Endothelial cell of umbilical vein (primary cell): ENCODE results near the gene PRKAB2. TPM values are rescaled to one million over a fixed set of nuclear protein-coding genes. Genes with fewer than 3 reads are reported as not detected.

ENCODE experiments used
- BruUV-seq: library from RNA; stranded (reverse); fragments of 400-500 nt; replicated peaks from 2 replicates; lab custom pipeline; 2021; lab: Mats Ljungman, UMichigan
- CTCF ChIA-PET: fragments of 300-600, 350-600 bp; sonication (Branson Sonifier 250); formaldehyde crosslinking; loops from one replicate; lab custom pipeline; 2021; ENCODE audit warnings: antibody characterized with exemption, inconsistent platforms; lab: Charles Lee
- POLR2A ChIA-PET: fragments of 300-600, 350-600 bp; sonication (Branson Sonifier 250); formaldehyde crosslinking; loops from one replicate; lab custom pipeline; 2021; ENCODE audit warnings: antibody characterized with exemption, inconsistent platforms; lab: Charles Lee
- DNase-seq: peaks from one replicate; pipeline ENCODE4 v3.0.0-alpha.2; 2011; ENCODE audit warnings: low read depth, low spot score
- FAIRE-seq: peaks from 2 replicates; lab custom pipeline; 2011; peaks lifted over from hg19 to GRCh38; lab: Jason Lieb, UNC
- H2AFZ ChIP-seq: 2 replicates; pipeline ENCODE4 v1.6.0; 2012; ENCODE audit warnings: low read depth, low read length, control low read depth, inconsistent platforms
- H3K27ac ChIP-seq: 2 replicates; pipeline ENCODE4 v1.5.1; 2011; ENCODE audit warnings: low read depth, mild to moderate bottlenecking, control low read depth, low read length, moderate library complexity; ENCODE audit not compliant: insufficient read depth
- H3K27me3 ChIP-seq, 2 experiments: 2 replicates each; pipeline versions ENCODE4 v1.6.0 to v1.6.1; 2011; ENCODE audit warnings: low read length in 2 of 2, mixed read lengths in 1 of 2; ENCODE audit not compliant: control insufficient read depth in 2 of 2, insufficient read depth in 2 of 2
- H3K36me3 ChIP-seq, 2 experiments: 2 replicates in 1 of 2; 3 replicates in 1 of 2; pipeline ENCODE4 v1.5.1; 2011; ENCODE audit warnings: low read length in 2 of 2, mild to moderate bottlenecking in 1 of 2, moderate library complexity in 1 of 2; ENCODE audit not compliant: control insufficient read depth in 2 of 2, insufficient read depth in 2 of 2; ENCODE audit errors: extremely low read depth in 1 of 2
- H3K4me1 ChIP-seq: 3 replicates; pipeline ENCODE4 v1.5.1; 2011; ENCODE audit warnings: mild to moderate bottlenecking, low read length; ENCODE audit not compliant: control insufficient read depth, insufficient read depth; ENCODE audit errors: extremely low read depth
- H3K4me2 ChIP-seq: 2 replicates; pipeline ENCODE4 v1.6.1; 2011; ENCODE audit warnings: low read length, control low read depth, mixed read lengths; ENCODE audit not compliant: insufficient read depth
- H3K4me3 ChIP-seq, 3 experiments: fragments of 200-600 bp in 1 of 3; sonication (generic), shearing (Covaris generic) in 1 of 3; replicated peaks in 1 of 3; 2 replicates each; pipeline ENCODE4 v1.5.1; 2011 to 2016; ENCODE audit warnings: control low read depth in 3 of 3, low read length in 3 of 3, mild to moderate bottlenecking in 2 of 3, inconsistent platforms in 1 of 3, low read depth in 1 of 3, moderate library complexity in 1 of 3; ENCODE audit not compliant: insufficient read depth in 1 of 3
- H3K79me2 ChIP-seq: 2 replicates; pipeline ENCODE4 v1.6.0; 2012; ENCODE audit warnings: low read length, inconsistent platforms; ENCODE audit not compliant: control insufficient read depth, insufficient read depth
- H3K9ac ChIP-seq: replicated peaks from 2 replicates; pipeline ENCODE3; 2011; ENCODE audit warnings: low read length, control low read depth; ENCODE audit not compliant: insufficient read depth; ENCODE audit errors: extremely low read depth
- H3K9me1 ChIP-seq: replicated peaks from 3 replicates; pipeline ENCODE4 v1.6.0; 2011; ENCODE audit warnings: mild to moderate bottlenecking, low read length; ENCODE audit not compliant: control insufficient read depth, insufficient read depth; ENCODE audit errors: extremely low read depth
- H3K9me3 ChIP-seq: replicated peaks from 2 replicates; pipeline ENCODE4 v1.5.1; 2012; ENCODE audit warnings: low read length, inconsistent platforms; ENCODE audit not compliant: control insufficient read depth, insufficient read depth
- H4K20me1 ChIP-seq: replicated peaks from 2 replicates; pipeline ENCODE3; 2011; ENCODE audit warnings: mild to moderate bottlenecking, low read length; ENCODE audit not compliant: control insufficient read depth, insufficient read depth; ENCODE audit errors: extremely low read depth
- EZH2 ChIP-seq: IDR thresholded peaks from 2 replicates; pipeline ENCODE4 v1.6.1; 2012; ENCODE audit warnings: borderline replicate concordance, low read depth, mild to moderate bottlenecking, moderate library complexity, low read length, inconsistent platforms; ENCODE audit not compliant: severe bottlenecking
- FOS ChIP-seq: IDR thresholded peaks from 2 replicates; pipeline ENCODE4 v1.6.1; 2011; ENCODE audit warnings: mild to moderate bottlenecking, low read length, moderate library complexity, borderline replicate concordance; ENCODE audit not compliant: insufficient read depth
- GATA2 ChIP-seq: IDR thresholded peaks from 2 replicates; pipeline ENCODE4 v1.7.0; 2011; ENCODE audit warnings: low read depth, mild to moderate bottlenecking, moderate library complexity, mixed read lengths, low read length; ENCODE audit not compliant: insufficient read length, insufficient read depth
- JUN ChIP-seq: IDR thresholded peaks from 2 replicates; pipeline ENCODE4 v1.6.1; 2011; ENCODE audit warnings: borderline replicate concordance, low read depth; ENCODE audit not compliant: insufficient read length, insufficient read depth
- MYC ChIP-seq: IDR thresholded peaks from one replicate; pipeline ENCODE4 v1.6.1; 2011; ENCODE audit warnings: mild to moderate bottlenecking, low read depth, low read length
- POLR2A ChIP-seq: IDR thresholded peaks from 2 replicates; pipeline ENCODE4 v1.6.1; 2012; ENCODE audit warnings: low read depth, mild to moderate bottlenecking, control low read depth, low read length
- POLR2AphosphoS5 ChIP-seq: IDR thresholded peaks from 2 replicates; pipeline ENCODE4 v1.6.1; 2012; ENCODE audit warnings: low read depth, mild to moderate bottlenecking, control low read depth, low read length, moderate library complexity; ENCODE audit not compliant: insufficient read depth
- dilution Hi-C: fragments of 300-500 bp; cut with MboI; formaldehyde crosslinking; loops from one replicate; pipeline ENCODE4 v1.15.0; 2019; ENCODE audit warnings: low sequenced_read_pairs; ENCODE audit not compliant: extremely low pct_ligation_motif_present
- intact Hi-C: fragments of 100-400 bp; cut with micrococcal nuclease; formaldehyde crosslinking; loops from one replicate; pipeline ENCODE4 v1.10.0; 2022
- polyA plus RNA-seq, 4 experiments: library from polyadenylated mRNA; depleted of rRNA in 3 of 4; stranded (reverse) in 3 of 4; unstranded in 1 of 4; fragments of >200 nt; gene quantifications; 2 replicates each; pipeline versions ENCODE4 v1.2.1 to v1.2.3, GENCODE V29; 2011 to 2012; ENCODE audit warnings: missing spikeins in 1 of 4
- total RNA-seq: library from RNA; stranded (reverse); gene quantifications from 2 replicates; pipeline ENCODE4 v1.2.3, GENCODE V29; 2021
- TF ChIP-seq, protein P1 (sequence below): IDR thresholded peaks from 2 replicates; pipeline ENCODE4 v1.6.1; 2011; ENCODE audit not compliant: insufficient read depth, insufficient read length
- TF ChIP-seq, protein P2 (sequence below), 2 donors: IDR thresholded peaks; 1 replicate in 1 of 2; 2 replicates in 1 of 2; pipeline ENCODE4 v1.5.1; 2011; ENCODE audit warnings: low read length in 2 of 2, mild to moderate bottlenecking in 2 of 2, moderate library complexity in 2 of 2, control low read depth in 1 of 2, inconsistent platforms in 1 of 2, low read depth in 1 of 2; ENCODE audit not compliant: insufficient read depth in 1 of 2; ENCODE audit errors: extremely low read depth in 1 of 2

Gene PRKAB2
- total and polyA plus RNA-seq, 2 donors (not counting 3 experiments of a cell fraction or from before 2014, with no cell fraction given) = 6.2 to 7.4 TPM

DNA sequence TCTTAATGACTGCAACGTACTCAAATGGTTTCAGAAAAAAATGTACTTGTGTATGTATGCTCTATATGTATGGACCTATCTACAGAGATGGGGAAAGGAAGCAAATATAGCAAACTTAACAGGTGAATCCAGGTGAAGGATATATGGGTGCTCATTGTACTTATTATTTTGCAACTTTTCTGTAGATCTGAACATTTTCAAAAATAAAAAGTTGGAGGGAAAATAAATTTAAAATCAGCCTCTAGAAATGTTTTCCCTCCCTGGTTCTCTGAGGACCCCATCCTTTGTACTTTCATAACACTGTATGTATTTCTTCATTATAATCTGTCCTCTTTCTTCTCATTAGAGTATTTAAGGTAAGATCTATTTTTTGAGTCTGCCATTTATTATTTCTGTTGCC is 34.9 kb upstream of the PRKAB2 start:
- Histone ChIP-seq H3K27me3 (no peaks in the 10 kb centered on the region), H3K36me3 (no peaks in the 10 kb centered on the region), H3K9ac (no peak overlapping the region), H3K9me1 (no peaks in the 10 kb centered on the region), H3K4me2 (no peak overlapping the region), H3K27ac (no peak overlapping the region), H3K4me1 (no peaks in the 10 kb centered on the region), H3K4me3 (no peak overlapping the region), H3K79me2 (no peaks in the 10 kb centered on the region), H2AFZ (no peak overlapping the region), H4K20me1 (no peaks in the 10 kb centered on the region), H3K9me3 (no peaks in the 10 kb centered on the region)
- CTCF ChIA-PET = no interaction called here
- TF ChIP-seq, protein P1, sequence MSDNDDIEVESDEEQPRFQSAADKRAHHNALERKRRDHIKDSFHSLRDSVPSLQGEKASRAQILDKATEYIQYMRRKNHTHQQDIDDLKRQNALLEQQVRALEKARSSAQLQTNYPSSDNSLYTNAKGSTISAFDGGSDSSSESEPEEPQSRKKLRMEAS = no peak
- TF ChIP-seq MYC = no peak
- TF ChIP-seq, protein P2, sequence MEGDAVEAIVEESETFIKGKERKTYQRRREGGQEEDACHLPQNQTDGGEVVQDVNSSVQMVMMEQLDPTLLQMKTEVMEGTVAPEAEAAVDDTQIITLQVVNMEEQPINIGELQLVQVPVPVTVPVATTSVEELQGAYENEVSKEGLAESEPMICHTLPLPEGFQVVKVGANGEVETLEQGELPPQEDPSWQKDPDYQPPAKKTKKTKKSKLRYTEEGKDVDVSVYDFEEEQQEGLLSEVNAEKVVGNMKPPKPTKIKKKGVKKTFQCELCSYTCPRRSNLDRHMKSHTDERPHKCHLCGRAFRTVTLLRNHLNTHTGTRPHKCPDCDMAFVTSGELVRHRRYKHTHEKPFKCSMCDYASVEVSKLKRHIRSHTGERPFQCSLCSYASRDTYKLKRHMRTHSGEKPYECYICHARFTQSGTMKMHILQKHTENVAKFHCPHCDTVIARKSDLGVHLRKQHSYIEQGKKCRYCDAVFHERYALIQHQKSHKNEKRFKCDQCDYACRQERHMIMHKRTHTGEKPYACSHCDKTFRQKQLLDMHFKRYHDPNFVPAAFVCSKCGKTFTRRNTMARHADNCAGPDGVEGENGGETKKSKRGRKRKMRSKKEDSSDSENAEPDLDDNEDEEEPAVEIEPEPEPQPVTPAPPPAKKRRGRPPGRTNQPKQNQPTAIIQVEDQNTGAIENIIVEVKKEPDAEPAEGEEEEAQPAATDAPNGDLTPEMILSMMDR (IDR thresholded peaks at IDR 0.05; ENCODE audit: extremely low read depth in 1 of 2, insufficient read depth in 1 of 2, low read depth in 1 of 2, low read length in 2 of 2) = no peak
- TF ChIP-seq FOS = no peak
- TF ChIP-seq POLR2A = no peak
- TF ChIP-seq POLR2AphosphoS5 = no peak
- TF ChIP-seq EZH2 = no peak
- TF ChIP-seq GATA2 = no peak
- no peak for TF ChIP-seq JUN
- POLR2A ChIA-PET = no interaction called here
- no TSS peak for BruUV-seq
- dilution Hi-C loops (no loop called here), intact Hi-C loops (no loop called here)
- no peak for FAIRE-seq
- no peak for DNase-seq
